Activated T-helper 1 cell treated with Interleukin-2 at 50 U/mL for 16 hours (primary cell): ENCODE measurements around the gene NFIA.
"Not testable (repeated sequence)": the region's sequence is repeated elsewhere in the genome, so short reads cannot be mapped to it uniquely, and the experiment has no call there.

Experiments used
- DNase-seq: peaks from one replicate; pipeline ENCODE4 v3.0.0-alpha.2; 2020; ENCODE audit warnings: low read depth

Gene NFIA

GRCh38 chr1:61058483-61059245 is 23.7 kb upstream of the NFIA start:
- DNase-seq = no peak

DNA sequence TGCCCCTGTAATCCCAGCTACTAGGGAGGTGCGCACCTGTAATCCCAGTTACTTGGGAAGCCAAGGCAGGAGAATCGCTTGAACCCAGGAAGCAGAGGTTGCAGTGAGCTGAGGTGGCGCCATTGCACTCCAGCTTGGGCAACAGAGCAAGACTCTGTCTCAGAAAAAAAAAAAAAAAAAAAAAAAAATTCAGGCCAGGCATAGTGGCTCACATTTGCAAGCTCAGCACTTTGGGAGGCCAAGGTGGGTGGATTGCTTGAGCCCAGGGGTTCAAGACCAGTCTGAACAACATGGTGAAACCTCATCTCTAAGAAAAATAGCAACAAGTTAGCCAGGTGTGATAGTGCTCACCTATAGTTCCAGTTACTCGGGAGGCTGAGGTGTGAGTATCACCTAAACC is 20.8 kb upstream of the NFIA start:
- DNase-seq = not testable (repeated sequence)

DNA sequence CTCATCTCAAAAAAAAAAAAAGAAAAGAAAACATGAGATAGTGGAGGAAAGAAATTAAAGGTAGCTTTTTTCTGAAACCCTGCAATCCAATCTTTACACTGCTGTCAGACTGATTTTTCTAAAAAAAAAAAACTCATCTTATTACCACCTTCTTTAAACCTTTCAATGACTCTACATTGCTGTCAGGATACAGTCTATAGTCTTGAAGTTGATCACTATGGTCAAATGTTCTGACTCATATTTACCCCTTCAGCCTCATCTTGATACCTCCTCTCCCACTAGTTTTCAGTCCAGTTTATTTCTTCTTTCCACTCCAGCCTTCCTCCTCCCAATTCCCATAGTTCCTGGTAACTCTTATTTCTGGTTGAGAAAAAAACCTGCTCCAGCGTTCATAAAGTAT is 17.7 kb upstream of the NFIA start:
- no peak for DNase-seq

GRCh38 chr1:61067446-61068019 is 14.8 kb upstream of the NFIA start:
- no peak for DNase-seq

- DNase-seq = no peak
These were observed 12.3 kb upstream of the NFIA start for GRCh38 chr1:61070054-61070453.

- DNase-seq = no peak
These were observed 10.9 kb upstream of the NFIA start for GRCh38 chr1:61071205-61072130.

GRCh38 chr1:61073871-61074270 is 8.5 kb upstream of the NFIA start:
- DNase-seq = no peak

GRCh38 chr1:61075833-61076232 is 6.5 kb upstream of the NFIA start:
- not testable (repeated sequence) for DNase-seq

DNA sequence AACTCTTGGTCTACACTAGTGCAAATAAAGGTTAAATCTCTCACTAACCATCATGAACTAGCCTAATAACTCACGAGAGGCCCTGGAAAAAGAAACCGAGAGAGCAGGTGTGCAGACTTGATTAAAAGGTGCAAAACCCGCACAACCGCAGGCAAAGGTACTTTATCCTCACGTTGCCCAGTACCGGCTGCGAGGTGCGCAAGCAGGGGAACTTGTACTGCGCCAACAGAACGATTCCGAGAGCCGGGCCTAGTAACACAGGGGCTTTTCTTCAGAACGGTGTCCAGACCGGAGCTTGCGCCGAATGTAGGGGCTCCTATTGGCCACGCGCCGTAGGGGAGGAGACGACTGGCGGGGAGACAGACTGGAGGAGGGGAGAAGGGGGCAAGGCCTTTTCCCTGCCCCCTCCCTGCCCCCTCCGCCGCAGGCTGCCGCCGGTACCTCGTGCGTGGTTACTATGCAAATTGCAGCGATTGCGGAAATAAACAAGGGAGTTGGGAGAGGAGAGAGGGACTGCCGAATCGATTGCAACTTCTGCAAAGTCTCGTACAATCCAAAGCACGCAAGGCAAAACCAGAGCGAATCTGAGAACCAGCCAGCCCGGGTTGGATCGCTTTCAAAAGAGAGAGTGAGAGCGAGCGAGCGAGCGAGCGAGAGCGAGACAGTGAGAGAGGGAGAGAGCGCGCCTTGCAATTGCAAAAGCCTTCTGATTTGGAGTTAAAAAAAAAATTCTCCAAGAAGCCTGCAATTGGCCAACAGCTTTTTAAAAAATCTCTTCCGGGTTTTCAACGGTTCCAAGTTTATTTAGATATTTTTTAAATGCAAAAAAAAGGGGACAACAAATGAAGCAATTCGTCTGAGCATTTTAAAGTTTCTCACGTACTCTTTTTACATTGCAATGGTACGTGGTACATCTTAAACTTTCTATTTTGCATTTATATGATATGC is 5.4 kb upstream of the NFIA start:
- peak; percentile 74 for DNase-seq

- peak; percentile 81 for DNase-seq
These were observed 4.5 kb upstream of the NFIA start for GRCh38 chr1:61077676-61078541.

DNA sequence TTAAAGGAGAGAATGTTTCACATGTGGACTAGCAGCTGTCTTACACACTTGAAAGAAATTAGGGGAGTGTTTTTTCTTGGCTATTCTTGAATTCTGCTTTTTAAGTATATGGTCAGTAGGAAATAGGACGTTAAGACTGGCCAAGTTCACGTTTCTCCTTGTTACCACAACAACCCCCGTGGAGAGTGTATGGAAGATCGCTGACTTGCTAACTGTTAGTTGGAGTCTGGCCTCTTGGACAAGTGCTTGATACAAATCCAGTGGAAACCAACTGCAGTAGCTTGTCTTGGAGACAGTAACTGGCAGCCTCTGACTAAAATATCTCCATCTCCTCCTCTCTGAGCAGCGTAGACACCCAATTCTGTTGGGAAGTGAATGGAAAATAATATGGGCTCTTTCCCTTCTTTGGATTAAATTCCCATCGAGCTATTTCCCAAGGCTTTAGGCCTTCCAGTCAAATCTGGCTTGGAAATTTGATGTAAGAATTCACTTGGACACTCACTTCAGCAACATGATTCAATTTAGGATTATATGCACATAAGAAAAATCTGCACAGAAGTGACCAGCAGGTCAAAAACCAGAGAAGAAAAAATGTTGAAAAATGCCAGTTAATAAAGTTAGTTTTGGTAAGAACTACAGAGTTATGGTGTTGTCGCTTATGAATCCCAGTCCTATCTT is 3.6 kb upstream of the NFIA start:
- DNase-seq = no peak

GRCh38 chr1:61079296-61079897 is 3.0 kb upstream of the NFIA start:
- no peak for DNase-seq

GRCh38 chr1:61079898-61080336 is 2.4 kb upstream of the NFIA start:
- DNase-seq = peak; percentile 2

DNA sequence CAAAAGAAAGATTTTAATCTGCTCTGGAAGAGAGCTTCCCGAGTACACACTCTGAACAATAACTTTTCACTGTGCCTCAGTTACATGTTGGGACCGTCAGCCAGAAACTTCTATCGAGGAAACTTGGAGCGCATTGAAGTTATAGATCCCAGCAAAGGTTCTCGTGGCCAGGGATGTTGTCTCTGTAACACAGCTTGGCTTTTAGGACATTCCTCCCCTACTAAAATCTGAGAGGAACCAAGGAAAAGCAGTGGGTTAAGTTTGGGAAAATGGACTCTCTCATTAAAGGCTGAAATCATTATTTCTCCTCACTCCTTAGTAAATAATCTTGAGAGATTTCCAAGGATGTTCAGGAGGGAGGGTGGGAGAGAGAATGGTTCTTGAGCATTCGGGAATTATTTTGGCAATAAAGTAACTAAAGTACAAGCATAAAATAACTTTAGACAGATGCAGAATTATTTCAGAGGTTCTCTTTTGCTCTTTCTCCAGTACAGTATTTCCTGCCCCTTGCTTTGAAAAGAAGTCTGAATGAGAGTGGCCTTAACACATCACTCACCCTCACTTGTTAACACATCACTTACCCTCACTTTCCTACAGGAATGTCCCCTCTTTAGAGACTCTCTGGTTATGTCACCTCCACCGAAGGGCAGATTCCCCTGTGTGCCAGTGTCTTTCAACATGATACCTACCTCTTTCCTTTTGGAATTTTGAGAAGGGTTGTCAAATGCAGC is 1.8 kb upstream of the NFIA start:
- no peak for DNase-seq

- no peak for DNase-seq
These were observed 1.1 kb upstream of the NFIA start for GRCh38 chr1:61081144-61081685.

- DNase-seq = peak; percentile 22
These were observed 563 bp upstream of the NFIA start for GRCh38 chr1:61081686-61082310.

DNA sequence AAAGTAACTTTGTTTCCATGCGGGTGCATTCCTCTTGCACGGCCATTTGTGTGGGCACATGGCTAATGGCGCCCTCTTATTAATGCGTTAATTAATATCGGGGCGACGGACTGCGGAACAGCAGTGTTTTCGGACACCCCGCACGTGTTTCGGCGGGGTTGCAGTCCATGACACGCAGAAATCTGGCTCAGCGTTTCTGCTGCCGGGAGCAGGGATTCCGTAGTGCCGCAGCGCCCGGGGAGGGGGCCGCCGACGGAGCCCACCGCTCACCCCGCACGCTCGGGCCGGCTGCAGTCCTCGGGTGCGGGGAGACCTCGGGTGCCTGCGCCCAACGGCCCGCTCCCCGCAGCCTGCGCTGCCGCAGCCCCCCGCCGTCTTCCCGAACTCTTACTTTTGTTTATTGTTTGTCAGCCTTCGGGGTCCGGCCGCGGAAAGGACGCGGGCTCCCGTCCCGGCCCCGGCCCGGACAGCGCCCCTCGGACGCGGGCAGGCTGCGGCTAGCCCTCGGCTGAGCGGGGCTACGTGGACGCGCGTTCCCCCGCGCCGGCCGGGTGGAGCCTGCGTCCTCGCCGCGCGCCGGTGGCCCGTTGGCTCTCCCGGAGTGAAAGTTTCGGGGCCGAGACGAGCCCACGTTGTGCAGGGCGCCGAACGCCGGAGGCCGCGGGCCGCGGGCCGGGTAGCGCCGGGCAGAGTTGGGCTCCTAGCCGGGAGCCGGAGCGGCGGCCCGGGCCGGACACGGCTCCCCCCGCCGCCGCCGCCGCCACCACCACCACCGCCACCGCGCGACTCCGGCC is 849 bp downstream of the NFIA start:
- DNase-seq = no peak
